Suppressor macrophage treated with lipopolysaccharide for 1 hour (primary cell): ENCODE measurements around the gene INSYN2B.

Experiments
- DNase-seq, 3 donors: peaks; one replicate each; pipeline ENCODE4 v3.0.0-alpha.2; 2020 to 2022

Gene INSYN2B

GRCh38 chr5:169842699-169843098 is 137.6 kb downstream of the INSYN2B start:
- no peak for DNase-seq

- no peak for DNase-seq
Observed at GRCh38 chr5:169840405-169840804, 139.9 kb downstream of the INSYN2B start.

- DNase-seq = no peak
Observed at GRCh38 chr5:169838688-169839087, 141.6 kb downstream of the INSYN2B start.

GRCh38 chr5:169837686-169838085 is 142.6 kb downstream of the INSYN2B start:
- no peak for DNase-seq

- DNase-seq = no peak
Observed at GRCh38 chr5:169836835-169837536, 143.3 kb downstream of the INSYN2B start.

GRCh38 chr5:169834540-169834939 is 145.8 kb downstream of the INSYN2B start:
- peak in 2 of 3 donors; percentile 38 to 43 for DNase-seq

- peak in 2 of 3 donors; percentile 24 to 38 for DNase-seq
Observed at GRCh38 chr5:169833681-169834292, 146.5 kb downstream of the INSYN2B start.

GRCh38 chr5:169832845-169833244 is 147.4 kb downstream of the INSYN2B start:
- DNase-seq = no peak

GRCh38 chr5:169832304-169832703 is 148.0 kb downstream of the INSYN2B start:
- DNase-seq = peak; percentile 26 to 38 (median 31)

GRCh38 chr5:169831331-169831730 is 149.0 kb downstream of the INSYN2B start:
- DNase-seq = no peak

GRCh38 chr5:169828385-169828784 is 151.9 kb downstream of the INSYN2B start:
- DNase-seq = peak; percentile 69 to 85 (median 76)

- DNase-seq = no peak
Observed at GRCh38 chr5:169827769-169828168, 152.5 kb downstream of the INSYN2B start.

GRCh38 chr5:169826618-169827017 is 153.7 kb downstream of the INSYN2B start:
- no peak for DNase-seq

GRCh38 chr5:169817031-169817430 is 163.3 kb downstream of the INSYN2B start:
- DNase-seq = no peak

GRCh38 chr5:169814522-169814921 is 165.8 kb downstream of the INSYN2B start:
- DNase-seq = no peak
